HAP-1 (cell line): ENCODE data around the gene FAM124A.

Experiments used
- DNase-seq, 2 experiments: peaks; one replicate each; pipeline ENCODE4 v3.0.0-alpha.2; 2016 to 2020; ENCODE audit warnings: low spot score in 2 of 2
- H3K27me3 ChIP-seq: fragments of 250-450 bp; sonication (Bioruptor Pico); 2 replicates; pipeline ENCODE4 v1.5.1; 2020; ENCODE audit warnings: low read depth, mild to moderate bottlenecking, moderate library complexity
- H3K36me3 ChIP-seq: fragments of 250-450 bp; sonication (Bioruptor Pico); replicated peaks from 2 replicates; pipeline ENCODE4 v1.5.1; 2020; ENCODE audit warnings: mild to moderate bottlenecking
- H3K4me1 ChIP-seq: fragments of 250-450 bp; sonication (Bioruptor Pico); 2 replicates; pipeline ENCODE4 v1.5.1; 2020; ENCODE audit warnings: mild to moderate bottlenecking
- H3K4me3 ChIP-seq: fragments of 250-450 bp; sonication (Bioruptor Pico); 2 replicates; pipeline ENCODE4 v1.5.1; 2020; ENCODE audit warnings: mild to moderate bottlenecking, moderate library complexity
- H3K9me3 ChIP-seq: fragments of 250-450 bp; sonication (Bioruptor Pico); 2 replicates; pipeline ENCODE4 v1.5.1; 2020; ENCODE audit warnings: mild to moderate bottlenecking, moderate library complexity
- in situ Hi-C: fragments of 300-500 bp; cut with MboI; formaldehyde crosslinking; loops from 3 replicates; pipeline ENCODE4 v1.14.3; 2020; ENCODE audit warnings: low sequenced_read_pairs, inconsistent platforms, mixed read lengths

FAM124A gene, protein sequence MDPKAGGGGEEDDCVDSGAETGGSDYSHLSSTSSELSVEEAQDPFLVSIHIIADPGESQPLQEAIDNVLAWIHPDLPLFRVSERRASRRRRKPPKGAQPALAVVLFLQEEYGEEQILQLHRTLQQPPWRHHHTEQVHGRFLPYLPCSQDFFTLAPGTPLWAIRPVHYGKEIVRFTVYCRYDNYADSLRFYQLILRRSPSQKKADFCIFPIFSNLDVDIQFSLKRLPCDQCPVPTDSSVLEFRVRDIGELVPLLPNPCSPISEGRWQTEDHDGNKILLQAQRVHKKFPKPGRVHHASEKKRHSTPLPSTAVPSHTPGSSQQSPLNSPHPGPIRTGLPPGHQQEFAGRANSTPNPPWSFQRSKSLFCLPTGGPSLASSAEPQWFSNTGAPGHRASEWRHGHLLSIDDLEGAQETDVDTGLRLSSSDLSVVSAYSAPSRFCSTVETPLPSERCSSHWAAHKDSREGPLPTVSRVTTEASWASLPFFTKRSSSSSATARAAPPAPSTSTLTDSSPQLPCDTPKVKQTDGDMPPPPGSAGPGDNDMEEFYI

DNA sequence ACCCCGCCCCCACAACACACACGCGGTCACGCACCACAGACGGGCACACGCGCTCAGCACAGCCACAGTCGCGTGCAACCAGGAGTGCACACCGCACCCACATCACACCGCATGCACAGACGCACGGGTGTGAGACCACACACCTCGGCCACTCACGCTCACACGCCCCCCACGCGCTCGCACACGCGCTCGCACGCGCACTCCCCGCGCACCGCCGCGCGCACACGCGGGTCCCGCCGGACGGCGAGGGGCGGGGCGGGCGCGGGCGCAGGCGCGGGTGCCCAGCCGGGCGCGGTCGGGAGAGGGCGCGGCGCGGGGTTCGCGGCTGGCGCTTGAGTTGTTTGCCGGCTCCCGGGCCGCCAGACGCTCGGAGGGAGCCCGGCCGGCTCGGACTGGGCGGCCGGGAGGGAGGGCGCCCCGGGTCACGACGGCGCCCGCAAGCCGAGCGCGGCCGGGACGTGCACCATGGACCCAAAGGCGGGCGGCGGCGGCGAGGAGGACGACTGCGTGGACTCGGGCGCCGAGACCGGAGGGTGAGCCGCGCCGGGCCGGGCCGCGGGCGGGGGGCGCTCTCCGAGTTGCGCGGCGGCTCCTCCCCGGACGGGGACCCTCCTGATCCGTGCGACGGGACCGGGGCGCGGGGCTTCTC lies at the start of gene FAM124A:
FAM124A (plus strand) TSS at position 362 of the 649 bp plus-strand sequence; CDS start at position 466, 104 bp downstream.
- Histone ChIP-seq H3K4me1 (peaks cover 18% of the 10 kb centered on the region), H3K27me3 (no peaks in the 10 kb centered on the region), H3K9me3 (no peaks in the 10 kb centered on the region), H3K4me3 (peak within 1 kb of the TSS; percentile 78), H3K36me3 (peaks cover 17% of the 10 kb centered on the region)
- peak; percentile 46 to 75 for DNase-seq
- in situ Hi-C loops = loop anchor here (5.0 to 25.0 kb wide), 2 partner anchors 50 to 1285 kb away; partner anchors contain the start of gene SPRYD7

GRCh38 chr13:51175021-51175420 lies 47.2 kb upstream of the FAM124A start:
- Histone ChIP-seq H3K27me3 (no peaks in the 10 kb centered on the region), H3K9me3 (no peaks in the 10 kb centered on the region), H3K36me3 (peaks cover 43% of the 10 kb centered on the region), H3K4me3 (no peak overlapping the region), H3K4me1 (peaks cover 7% of the 10 kb centered on the region)
- in situ Hi-C loops = loop anchor here (25.0 kb wide), 1 partner anchor 88 kb away; no protein-coding TSS in a partner anchor
- DNase-seq = no peak

DNA sequence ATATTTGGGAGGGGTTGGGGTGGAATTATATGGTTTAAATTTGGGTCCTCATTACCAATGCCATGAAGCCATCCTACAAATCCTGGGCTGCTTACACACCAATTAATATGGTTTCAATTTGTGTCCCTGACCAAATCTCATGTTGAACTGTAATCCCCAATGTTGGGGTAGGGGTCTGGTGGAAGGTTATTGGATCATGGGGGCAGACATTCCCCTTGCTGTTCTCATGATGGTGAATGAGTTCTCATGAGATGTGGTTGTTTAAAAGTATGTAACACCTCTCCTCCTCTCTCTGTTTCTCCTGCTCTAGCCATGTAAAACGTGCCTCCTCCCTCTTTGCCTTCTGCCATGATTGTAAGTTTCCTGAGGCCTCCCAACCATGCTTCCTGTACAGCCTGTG lies 46.6 kb upstream of the FAM124A start:
- Histone ChIP-seq H3K4me1 (peaks cover 7% of the 10 kb centered on the region), H3K27me3 (no peaks in the 10 kb centered on the region)
- in situ Hi-C loops = loop anchor here (25.0 kb wide), 1 partner anchor 88 kb away; no protein-coding TSS in a partner anchor

GRCh38 chr13:51177188-51177587 lies 45.0 kb upstream of the FAM124A start:
- H3K9me3 ChIP-seq = no peaks in the 10 kb centered on the region
- no peak for DNase-seq
- H3K36me3 ChIP-seq = peaks cover 43% of the 10 kb centered on the region
- H3K27me3 ChIP-seq = no peaks in the 10 kb centered on the region
- in situ Hi-C loops = loop anchor here (25.0 kb wide), 1 partner anchor 90 kb away; no protein-coding TSS in a partner anchor
- no peak overlapping the region for H3K4me3 ChIP-seq
- H3K4me1 ChIP-seq = peaks cover 7% of the 10 kb centered on the region

More for the DNA sequence above, 46.6 kb upstream of the FAM124A start:
- Histone ChIP-seq H3K36me3 (peaks cover 43% of the 10 kb centered on the region), H3K4me3 (no peak overlapping the region), H3K9me3 (no peaks in the 10 kb centered on the region)
- no peak for DNase-seq

DNA sequence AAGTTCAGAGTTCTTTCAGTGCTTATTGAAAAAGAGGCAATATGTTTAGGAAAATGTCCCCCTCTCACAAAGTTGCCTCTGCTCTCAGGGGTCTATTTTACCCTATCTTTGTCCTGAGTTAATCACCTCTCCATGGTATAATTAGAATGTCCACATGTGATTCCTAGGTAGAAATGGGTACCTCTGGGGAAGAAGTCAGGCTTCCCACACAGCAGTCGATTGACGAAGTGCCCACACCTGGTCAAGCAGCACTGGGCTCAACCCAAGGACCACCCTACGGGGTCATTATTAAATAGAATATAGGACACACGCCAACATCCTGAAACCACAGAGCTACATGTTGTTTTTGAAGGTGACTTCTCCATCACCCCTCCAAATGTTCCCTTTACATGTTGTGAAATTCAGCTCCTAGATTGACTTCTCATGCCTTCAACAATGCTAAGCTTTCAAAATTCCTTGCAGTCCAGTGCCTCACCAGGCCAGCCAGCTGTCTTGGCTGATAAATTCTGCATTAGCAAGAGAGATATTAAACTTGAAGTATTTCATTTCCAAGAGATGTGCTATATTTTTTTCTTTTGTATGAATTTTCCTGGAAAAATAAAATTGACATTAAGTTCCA lies 43.6 kb upstream of the FAM124A start:
- in situ Hi-C loops = loop anchor here (25.0 kb wide), 1 partner anchor 91 kb away; no protein-coding TSS in a partner anchor
- peaks cover 39% of the 10 kb centered on the region for H3K36me3 ChIP-seq
- no peaks in the 10 kb centered on the region for H3K9me3 ChIP-seq
- no peak overlapping the region for H3K4me3 ChIP-seq
- DNase-seq = no peak
- peaks cover 1% of the 10 kb centered on the region for H3K4me1 ChIP-seq
- no peaks in the 10 kb centered on the region for H3K27me3 ChIP-seq

- no peaks in the 10 kb centered on the region for H3K27me3 ChIP-seq
- no peaks in the 10 kb centered on the region for H3K9me3 ChIP-seq
- H3K4me3 ChIP-seq = no peak overlapping the region
- H3K4me1 ChIP-seq = no peaks in the 10 kb centered on the region
- in situ Hi-C loops = loop anchor here (25.0 kb wide), 1 partner anchor 92 kb away; no protein-coding TSS in a partner anchor
- peaks cover 34% of the 10 kb centered on the region for H3K36me3 ChIP-seq
- DNase-seq = no peak
Observed at GRCh38 chr13:51179432-51179971, 42.7 kb upstream of the FAM124A start.

- in situ Hi-C loops = loop anchor here (25.0 kb wide), 1 partner anchor 94 kb away; no protein-coding TSS in a partner anchor
- H3K27me3 ChIP-seq = no peaks in the 10 kb centered on the region
- H3K9me3 ChIP-seq = no peaks in the 10 kb centered on the region
- H3K4me3 ChIP-seq = no peak overlapping the region
- DNase-seq = no peak
- H3K36me3 ChIP-seq = peaks cover 21% of the 10 kb centered on the region
- no peaks in the 10 kb centered on the region for H3K4me1 ChIP-seq
Observed at GRCh38 chr13:51180853-51181511, 41.2 kb upstream of the FAM124A start.

GRCh38 chr13:51181786-51182383 lies 40.3 kb upstream of the FAM124A start:
- no peak for DNase-seq
- no peak overlapping the region for H3K4me3 ChIP-seq
- no peaks in the 10 kb centered on the region for H3K4me1 ChIP-seq
- no peaks in the 10 kb centered on the region for H3K27me3 ChIP-seq
- peaks cover 12% of the 10 kb centered on the region for H3K36me3 ChIP-seq
- in situ Hi-C loops = loop anchor here (25.0 kb wide), 1 partner anchor 95 kb away; no protein-coding TSS in a partner anchor
- no peaks in the 10 kb centered on the region for H3K9me3 ChIP-seq

DNA sequence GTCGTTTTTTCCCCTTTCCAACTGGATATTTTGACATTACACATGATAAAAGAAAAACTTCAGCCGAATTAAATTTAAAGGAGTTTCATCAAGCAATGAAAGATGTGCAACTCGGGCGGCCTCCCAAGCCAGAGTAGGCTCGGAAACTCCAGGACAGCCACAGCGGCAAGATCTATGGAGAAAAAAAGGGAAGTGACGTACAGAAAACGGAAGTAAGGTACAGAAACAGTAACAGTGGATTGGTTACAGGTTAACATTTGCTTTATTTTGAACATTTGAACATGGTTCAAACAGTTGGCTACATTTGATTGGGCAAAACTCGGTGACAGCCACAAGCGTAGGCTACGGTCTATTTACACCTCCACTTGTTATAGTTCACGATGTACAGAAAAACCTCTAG lies 30.5 kb upstream of the FAM124A start:
- Histone ChIP-seq H3K4me1 (no peaks in the 10 kb centered on the region), H3K27me3 (no peaks in the 10 kb centered on the region), H3K36me3 (no peaks in the 10 kb centered on the region), H3K4me3 (no peak overlapping the region), H3K9me3 (no peaks in the 10 kb centered on the region)
- in situ Hi-C loops = loop anchor here (25.0 kb wide), 1 partner anchor 104 kb away; no protein-coding TSS in a partner anchor
- DNase-seq = no peak

GRCh38 chr13:51192348-51192747 lies 29.9 kb upstream of the FAM124A start:
- no peaks in the 10 kb centered on the region for H3K9me3 ChIP-seq
- no peaks in the 10 kb centered on the region for H3K36me3 ChIP-seq
- in situ Hi-C loops = loop anchor here (25.0 kb wide), 1 partner anchor 105 kb away; no protein-coding TSS in a partner anchor
- H3K4me3 ChIP-seq = no peak overlapping the region
- no peaks in the 10 kb centered on the region for H3K4me1 ChIP-seq
- H3K27me3 ChIP-seq = no peaks in the 10 kb centered on the region
- DNase-seq = no peak

- no peaks in the 10 kb centered on the region for H3K27me3 ChIP-seq
- H3K4me3 ChIP-seq = no peak overlapping the region
- DNase-seq = no peak
- no peaks in the 10 kb centered on the region for H3K36me3 ChIP-seq
- no peaks in the 10 kb centered on the region for H3K9me3 ChIP-seq
- in situ Hi-C loops = loop anchor here (25.0 kb wide), 1 partner anchor 106 kb away; no protein-coding TSS in a partner anchor
- no peaks in the 10 kb centered on the region for H3K4me1 ChIP-seq
Observed at GRCh38 chr13:51193387-51193786, 28.8 kb upstream of the FAM124A start.

GRCh38 chr13:51194942-51195341 lies 27.3 kb upstream of the FAM124A start:
- H3K36me3 ChIP-seq = no peaks in the 10 kb centered on the region
- H3K4me1 ChIP-seq = no peaks in the 10 kb centered on the region
- H3K27me3 ChIP-seq = no peaks in the 10 kb centered on the region
- no peak overlapping the region for H3K4me3 ChIP-seq
- no peaks in the 10 kb centered on the region for H3K9me3 ChIP-seq
- in situ Hi-C loops = loop anchor here (25.0 kb wide), 1 partner anchor 108 kb away; no protein-coding TSS in a partner anchor
- DNase-seq = no peak
